DMS79 (cell line): Measurements from ENCODE around the gene WFDC9.
"Not testable (repeated sequence)": the region's sequence is repeated elsewhere in the genome, so short reads cannot be mapped to it uniquely, and the experiment has no call there.

Source experiments
- DNase-seq: peaks from one replicate; lab custom pipeline; 2025; lab: John Stamatoyannopoulos, UW

Gene WFDC9

DNA sequence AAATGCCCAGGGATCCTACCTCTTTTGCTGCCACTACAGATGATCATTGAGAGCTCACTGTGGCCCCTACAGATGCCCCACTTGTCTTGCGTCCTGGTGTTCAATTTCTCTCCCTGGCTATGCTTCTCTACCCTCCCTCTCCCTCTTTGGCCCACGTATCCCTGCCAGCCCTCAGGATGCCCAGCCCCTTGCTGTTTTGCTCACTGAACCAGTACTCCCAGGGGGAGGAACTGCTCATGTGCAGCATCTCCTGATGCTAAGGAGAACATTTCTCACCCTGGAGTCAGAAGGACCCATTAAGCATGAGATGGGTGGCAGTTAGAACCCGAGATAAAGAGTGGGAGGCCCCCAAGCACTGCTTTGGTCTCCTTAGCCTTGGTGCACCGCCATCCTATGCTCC lies at the start of gene WFDC9:
Gene WFDC9 (minus strand): TSS at position 101 of the 400 bp plus-strand sequence. CDS start 21,103 bp downstream, outside the sequence.
- no peak for DNase-seq

DNA sequence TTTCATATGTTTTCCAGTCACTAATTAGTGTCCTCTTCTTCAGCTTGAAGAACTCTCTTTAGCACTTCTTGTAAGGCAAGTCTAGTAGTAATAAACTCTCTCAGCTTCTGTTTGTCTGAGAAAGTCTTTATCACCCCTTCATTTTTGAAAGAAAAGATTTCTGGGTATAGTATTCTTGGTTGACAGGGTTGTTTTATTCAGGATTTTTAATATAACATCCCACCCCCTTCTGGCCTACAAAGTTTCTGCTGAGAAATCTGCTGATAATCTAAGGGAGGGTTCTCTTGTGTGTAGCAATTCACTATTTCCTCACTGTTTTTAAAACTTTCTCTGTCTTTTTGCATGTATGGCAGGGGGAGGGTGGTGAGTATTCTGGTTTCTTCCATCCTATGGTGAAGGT lies 48.6 kb upstream of the WFDC9 start:
- DNase-seq: no peak

DNA sequence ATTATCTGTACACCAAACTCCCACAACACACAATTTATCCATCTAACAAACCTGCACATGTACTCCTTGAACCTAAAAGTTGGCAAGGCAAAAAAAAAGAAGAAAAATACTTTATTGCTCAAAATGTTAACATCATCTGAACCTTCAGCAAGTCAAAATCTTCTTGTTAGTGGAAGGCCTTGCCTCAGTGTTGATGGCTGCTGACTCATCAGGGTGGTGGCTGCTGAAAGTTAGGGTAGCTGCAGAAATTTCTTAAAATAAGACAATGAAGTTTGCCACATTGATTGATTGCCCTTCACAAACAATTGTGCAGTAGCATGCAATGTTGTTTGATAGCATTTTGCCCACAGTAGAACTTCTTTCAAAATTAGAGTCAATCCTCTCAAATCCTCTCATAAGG lies 41.7 kb upstream of the WFDC9 start:
- DNase-seq: no peak

DNA sequence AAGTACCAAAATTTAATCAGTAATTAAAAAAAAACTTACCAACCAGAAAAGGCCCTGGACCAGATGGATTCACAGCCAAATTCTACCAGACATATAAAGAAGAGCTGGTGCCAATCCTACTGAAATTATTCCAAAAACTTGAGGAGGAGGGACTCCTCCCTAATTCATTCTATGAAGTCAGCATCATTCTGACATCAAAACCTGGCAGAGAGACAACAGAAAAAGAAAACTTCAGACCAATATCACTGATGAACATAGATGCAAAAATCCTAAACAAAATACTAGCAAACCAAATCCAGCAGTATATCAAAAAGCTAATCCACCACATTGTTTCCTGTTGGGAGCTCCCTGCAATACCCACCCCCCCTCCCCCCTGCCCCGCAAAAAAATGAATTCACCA lies 39.1 kb upstream of the WFDC9 start, which contains the start of gene WFDC11:
Gene WFDC11 (minus strand): TSS at position 101 of the 400 bp plus-strand sequence. CDS start 19,639 bp downstream, outside the sequence.
- no peak for DNase-seq

DNA sequence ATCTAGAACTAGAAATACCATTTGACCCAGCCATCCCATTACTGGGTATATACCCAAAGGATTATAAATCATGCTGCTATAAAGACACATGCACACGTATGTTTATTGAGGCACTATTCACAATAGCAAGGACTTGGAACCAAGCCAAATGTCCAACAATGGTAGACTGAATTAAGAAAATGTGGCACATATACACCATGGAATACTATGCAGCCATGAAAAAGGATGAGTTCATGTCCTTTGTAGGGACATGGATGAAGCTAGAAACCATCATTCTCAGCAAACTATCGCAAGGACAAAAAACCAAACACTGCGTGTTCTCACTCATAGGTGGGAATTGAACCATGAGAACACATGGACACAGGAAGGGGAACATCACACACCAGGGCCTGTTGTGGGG lies 26.0 kb upstream of the WFDC9 start:
- DNase-seq: not testable (repeated sequence)

DNA sequence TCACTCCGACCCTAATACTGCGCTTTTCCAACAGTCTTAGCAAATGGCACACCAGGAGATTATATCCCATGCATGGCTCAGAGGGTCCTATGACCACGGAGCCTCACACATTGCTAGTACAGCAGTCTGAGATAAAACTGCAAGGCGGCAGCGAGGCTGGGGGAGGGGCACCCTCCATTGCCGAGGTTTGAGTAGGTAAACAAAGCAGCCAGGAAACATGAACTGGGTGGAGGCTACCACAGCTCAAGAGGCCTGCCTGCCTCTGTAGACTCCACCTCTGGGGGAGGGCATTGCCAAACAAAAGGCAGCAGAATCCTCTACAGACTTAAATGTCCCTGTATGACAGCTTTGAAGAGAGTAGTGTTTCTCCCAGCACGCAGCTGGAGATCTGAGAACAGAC lies 20.6 kb upstream of the WFDC9 start:
- not testable (repeated sequence) for DNase-seq

DNA sequence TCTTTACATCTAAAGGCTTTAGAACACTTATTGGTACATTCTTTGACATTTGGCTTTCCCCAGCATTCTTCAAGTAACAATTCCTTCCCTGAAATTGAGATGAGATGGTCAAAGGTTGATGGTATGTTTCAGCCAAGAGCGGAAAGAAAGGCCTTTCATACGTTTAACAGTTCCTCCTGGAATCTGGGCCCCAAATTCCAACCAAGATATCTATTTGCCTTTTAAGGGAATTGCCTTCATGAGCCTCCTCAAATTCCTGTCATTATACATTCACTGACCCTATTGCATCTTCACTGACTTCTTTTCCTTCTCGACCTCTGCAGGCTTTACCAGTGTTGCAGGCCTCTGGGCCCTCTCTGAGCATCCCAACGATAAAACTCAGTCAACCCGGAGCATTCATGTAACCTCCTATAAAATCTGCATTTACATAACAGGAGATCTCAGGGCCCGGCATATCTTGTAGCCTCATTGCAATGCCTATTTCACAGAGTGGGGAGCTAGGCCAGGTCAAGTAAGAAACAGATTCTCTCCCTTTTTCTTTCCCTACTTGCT lies 18.3 kb upstream of the WFDC9 start:
- DNase-seq: no peak

DNA sequence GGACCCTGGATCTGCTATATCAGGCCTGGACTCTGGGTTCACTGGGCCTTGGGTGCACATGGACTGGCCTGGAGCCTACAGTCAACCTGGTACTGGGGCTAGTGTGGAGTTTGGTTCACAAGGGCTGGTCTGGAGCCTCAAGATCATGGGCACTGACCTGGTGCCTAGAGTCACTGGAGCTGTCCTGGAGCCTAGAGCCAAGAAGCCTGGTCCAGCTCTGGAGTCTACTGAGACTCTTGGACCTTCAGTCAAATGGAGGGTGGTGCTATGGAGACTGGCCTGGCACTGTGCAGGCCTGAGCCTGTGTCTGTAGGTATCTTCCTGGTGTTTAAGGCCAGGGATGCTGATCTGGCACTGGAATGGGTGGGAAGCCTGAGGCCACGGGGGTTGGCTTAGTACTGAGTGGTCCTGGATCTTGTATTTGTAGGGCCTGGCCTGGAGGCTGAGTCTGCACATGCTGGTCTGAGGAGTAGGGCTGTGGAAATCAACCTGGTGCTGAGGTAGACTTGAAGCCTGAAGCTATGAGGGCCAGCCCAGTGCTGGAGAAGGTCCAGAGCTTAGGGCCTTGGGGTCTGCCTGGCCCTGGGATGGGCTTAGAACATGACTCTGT lies 16.5 kb upstream of the WFDC9 start:
- no peak for DNase-seq

DNA sequence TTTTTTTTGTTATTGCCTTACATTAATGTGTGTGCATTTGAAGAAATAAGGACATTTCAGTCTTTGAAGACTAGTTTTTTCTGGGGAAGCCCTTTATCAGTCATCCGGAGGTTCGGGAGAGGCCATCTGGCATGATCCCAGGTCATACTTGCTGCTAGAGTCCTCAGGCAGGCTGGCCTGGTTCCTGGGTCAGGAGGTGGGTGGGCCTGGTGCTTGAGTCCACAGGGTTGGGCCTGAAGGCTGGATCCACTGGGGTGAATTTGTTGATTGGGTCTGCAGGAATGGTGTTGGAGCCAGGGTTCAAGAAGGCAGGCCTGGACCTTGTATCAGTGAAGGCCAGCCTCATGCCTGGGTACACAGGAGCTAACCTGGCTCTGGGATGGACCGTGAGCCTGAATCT lies 15.8 kb upstream of the WFDC9 start:
- no peak for DNase-seq

DNA sequence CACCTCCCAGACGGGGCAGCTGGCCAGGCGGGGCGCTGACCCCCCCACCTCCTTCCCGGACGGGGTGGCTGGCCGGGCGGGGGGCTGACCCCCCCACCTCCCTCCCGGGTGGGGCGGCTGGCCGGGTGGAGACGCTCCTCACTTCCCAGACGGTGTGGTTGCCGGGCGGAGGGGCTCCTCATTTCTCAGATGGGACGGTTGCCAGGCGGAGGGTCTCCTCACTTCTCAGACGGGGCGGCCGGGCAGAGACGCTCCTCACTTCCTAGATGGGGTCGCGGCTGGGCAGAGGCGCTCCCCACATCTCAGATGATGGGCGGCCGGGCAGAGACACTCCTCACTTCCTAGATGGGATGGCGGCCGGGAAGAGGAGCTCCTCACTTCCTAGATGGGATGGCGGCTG lies 14.8 kb upstream of the WFDC9 start:
- not testable (repeated sequence) for DNase-seq

DNA sequence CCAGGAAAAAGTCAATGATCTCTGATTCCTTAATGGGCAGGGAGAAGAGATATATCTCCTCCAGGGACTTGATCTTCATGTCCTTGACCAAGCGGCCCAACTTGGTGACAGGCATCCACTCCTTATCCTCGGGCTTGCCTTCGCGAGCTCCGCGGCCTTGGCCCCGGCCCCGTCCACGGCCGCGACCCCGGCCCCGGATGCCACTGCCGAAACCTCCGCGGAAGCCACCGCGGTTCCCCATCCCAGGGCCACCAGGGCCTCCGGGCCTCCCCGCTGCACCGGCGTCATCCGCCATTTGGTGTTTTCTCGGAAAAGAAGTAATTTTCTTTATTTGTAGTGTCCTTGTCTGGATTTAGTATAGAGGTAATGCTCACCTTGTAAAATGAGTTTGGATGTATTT lies 10.0 kb upstream of the WFDC9 start:
- not testable (repeated sequence) for DNase-seq

DNA sequence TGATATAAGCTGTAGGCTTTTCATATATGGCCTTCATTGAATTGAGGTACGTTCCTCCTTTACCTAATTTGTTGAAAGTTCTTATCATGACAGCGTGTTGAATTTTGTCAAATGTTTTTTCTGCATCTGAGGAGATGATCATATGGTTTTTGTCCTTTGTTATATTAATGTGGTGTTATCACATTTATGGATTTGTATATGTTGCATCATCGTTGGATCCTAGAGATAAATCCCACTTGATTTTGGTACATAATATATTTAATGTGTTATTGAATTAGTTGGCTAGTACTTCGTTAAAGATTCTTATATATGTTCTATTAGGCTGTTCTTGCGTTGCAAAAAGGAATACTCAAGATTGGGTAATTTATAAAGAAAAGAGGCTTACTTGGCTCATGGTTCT lies 8.6 kb upstream of the WFDC9 start:
- no peak for DNase-seq

DNA sequence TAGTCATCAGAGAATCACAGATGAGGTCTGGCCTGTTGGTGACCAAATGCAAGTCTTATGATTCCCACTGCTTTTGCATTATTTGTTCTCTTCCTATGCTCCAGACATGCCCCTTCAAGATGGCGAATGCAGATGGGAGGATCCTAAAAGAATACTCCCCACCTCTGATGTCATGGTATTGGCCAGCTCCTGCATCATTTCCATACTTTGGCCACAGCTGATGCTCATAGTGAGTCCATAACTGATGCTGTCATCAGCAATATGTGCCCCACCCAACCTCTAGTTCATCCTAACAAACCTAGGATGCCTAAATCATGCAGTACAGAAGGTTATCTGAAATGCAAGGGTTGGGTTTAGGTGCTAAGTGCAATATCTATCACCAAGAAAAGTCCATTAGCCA lies 5.4 kb upstream of the WFDC9 start:
- DNase-seq: no peak

DNA sequence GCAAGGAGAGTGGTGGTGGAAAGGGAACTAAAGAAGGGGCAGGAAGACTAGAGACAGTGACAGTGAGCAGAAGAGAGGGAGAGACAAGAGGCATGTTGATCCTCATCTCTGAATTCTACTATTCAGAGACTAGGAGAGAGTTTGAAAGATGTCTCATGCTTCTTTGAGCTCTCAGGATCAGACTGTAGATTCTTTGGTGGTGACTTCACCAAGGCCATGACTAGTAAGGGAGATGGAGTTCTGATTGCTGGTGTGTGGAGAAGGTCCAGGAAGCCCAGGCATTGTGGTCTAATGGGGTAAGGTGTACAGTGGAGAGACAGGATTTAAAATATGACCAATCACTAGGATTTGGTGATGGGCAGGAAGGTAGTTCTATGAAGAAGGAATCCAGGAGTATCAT lies 713 bp downstream of the WFDC9 start:
- no peak for DNase-seq

DNA sequence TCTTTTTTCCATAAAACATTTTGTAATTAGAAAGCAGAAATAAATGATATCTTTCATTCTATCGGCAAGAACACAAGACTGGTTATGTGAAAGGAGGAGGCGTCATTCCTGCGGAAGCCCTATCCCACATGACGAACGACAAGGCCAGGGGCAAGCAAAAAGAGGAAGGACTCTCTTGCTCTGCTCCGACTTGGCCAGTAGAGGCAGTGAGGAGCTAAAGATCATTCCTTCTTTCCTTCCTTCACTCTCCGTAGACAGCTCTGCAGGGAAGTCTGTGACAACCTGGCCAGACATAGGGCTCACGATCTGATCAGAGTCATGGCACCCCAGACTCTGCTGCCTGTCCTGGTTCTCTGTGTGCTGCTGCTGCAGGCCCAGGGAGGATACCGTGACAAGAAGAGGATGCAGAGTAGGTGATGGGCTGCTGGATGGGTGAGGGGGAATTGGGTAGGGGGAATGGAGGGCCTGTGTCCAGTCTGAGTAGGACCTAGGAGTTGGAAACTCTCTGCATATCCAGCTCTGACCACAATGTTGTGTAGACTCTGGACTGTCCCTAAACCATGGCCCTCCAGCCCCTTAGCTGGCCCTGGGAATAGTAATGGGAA lies 1.5 kb downstream of the WFDC9 start, which contains the start of gene WFDC10A:
Gene WFDC10A (plus strand): TSS at position 244 of the 605 bp plus-strand sequence. CDS start 75 bp downstream, at position 319.
- DNase-seq: no peak

DNA sequence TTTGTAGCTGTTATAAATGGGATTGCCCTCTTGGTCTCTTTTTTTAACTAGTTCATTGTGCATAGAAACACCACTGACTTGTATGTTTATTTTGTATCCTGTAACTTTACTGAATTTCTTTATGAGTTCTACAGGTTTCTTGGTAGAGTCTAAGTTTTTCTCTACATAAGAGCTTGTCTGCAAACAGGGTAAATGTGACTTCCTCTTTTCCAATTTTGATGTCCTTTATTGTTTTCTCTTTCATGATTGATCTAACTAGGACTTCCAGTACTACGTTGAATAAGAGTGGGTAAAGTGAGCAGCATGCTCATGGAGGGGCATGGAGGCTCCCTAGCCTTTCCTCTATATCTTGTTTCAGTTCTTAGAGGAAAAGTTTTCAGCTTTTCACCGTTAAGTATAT lies 4.5 kb downstream of the WFDC9 start:
- no peak for DNase-seq

DNA sequence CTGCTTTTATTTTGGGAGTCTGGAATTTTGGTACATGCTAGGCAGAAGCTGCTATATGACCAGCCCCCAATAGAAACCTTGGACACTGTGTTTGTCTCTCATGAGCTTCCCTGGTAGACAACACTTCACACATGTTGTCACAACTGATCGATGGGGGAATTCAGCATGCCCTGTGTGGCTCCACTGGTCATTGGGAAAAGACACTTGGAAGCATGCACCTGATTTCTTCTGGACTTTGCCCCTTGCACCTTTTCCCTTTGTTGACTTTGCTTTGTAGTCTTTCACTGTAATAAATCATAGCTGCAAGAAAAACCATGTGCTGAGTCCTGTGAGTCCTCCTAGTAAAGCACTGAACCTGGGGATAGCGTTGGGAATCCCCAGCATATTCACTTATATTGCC lies 9.5 kb downstream of the WFDC9 start:
- no peak for DNase-seq

DNA sequence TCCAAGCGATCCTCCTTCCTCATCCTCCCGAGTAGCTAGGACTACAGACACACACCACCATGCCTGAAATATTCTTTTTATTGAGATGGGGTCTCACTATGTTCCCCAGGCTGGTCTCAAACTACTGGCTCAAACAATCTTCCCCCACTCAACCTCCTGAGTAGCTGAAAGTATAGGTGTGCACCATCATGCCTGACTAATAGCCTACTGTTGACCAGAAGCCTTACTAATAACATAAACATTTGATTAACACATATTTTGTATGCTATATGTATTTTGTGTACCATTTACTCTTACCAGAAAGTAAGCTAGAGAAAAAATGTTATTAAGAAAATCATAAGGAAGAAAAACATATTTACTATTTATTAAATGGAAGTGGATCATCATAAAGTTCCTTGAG lies 13.5 kb downstream of the WFDC9 start:
- DNase-seq: no peak

DNA sequence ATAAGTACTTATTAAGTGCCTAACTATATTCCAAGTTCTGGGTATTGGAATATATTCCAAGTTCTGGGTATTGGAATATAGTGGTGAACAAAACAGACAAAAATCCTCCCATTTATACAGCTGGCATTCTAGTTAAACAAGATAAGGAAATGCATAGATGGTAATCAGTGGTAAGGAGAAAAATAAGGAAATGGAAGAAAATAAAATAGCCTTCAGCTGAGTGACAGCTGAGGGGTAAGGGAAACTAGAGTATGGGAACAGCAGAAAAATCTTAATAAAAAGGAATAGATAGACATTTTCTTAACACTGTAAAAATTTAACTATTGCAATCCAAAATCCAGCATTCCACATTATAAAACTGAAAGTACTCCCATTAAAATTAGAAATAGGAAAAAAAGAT lies 18.8 kb downstream of the WFDC9 start:
- no peak for DNase-seq

DNA sequence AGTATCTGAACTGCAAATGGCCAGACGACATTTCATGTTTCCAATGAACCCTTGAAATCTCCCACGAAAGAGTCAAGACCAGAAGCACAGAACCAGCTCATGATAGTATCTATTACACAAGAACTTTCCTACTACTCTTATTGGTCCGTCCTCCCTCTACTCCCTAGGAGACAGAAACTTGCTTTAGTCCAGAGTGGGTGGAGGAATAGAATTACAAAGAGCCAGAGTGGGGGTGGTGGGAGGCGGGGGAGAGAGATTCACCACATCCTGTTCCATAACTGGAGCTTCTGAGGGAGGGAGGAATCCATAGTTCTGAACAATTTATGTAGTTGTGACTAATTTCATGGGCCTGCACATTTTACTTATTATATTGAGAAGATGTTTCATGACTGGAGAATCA lies 20.0 kb downstream of the WFDC9 start:
- DNase-seq: no peak

DNA sequence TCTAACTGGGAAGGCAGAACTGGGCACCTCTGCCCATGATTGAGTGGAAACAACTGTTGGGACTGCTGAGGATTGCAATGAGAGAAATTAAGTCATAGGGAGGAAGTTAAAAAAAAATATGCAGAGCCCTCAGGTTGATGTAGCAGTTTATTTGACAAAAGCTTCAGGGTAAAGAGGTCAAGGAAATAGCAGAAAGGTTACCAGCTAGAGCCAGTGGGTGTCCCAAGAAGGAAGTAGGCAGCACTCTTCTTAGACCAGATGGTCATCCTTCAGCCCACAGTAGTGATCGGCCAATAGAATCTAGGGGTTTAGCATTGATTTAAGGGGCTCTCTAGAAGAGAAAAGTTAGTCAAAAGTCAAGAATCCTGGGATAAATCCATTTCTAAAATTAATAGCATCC lies 23.3 kb downstream of the WFDC9 start:
- no peak for DNase-seq

DNA sequence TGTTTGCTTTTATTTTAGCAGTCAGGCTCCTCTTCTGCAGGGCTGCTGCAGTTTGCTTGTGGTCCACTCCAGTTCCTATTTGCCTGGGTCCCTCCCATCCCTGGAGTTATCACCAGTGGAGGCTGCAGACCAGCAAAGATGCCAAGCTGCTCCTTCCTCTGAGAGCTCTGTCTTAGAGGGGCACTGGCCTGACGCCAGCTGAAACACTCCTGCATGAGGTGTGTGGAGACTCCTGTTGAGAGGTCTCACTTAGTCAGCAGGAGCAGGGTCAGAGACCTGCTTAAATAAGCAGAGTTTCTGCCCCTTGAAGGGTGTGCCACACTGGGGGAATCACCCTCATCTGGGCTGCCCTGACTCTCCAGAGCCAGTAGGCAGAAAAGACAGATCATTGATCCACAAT lies 35.8 kb downstream of the WFDC9 start:
- DNase-seq: no peak

DNA sequence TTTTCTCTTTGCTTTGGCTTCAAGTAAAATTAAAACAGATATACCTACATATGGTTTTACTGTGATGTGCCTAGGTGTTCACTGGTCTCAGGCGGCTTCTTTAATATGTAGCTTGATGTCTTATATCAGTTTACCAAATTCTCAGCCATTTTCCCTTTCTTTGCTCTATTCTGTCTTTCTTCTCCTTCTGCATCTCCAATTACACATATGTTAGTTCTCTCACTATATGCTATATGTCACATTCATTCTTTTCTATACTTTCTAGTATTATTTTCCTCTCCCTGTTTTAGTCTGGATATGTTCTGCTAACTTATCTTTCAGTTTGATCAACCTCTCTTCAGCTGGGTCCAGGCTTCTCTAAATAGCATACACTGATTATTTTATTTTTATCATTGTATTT lies 37.6 kb downstream of the WFDC9 start:
- no peak for DNase-seq
